ENCODE measurements around the gene HOXD12. TPM values are rescaled to one million over a fixed set of nuclear protein-coding genes. Genes with fewer than 3 reads are reported as not detected.

HOXD12 gene
- polyA plus RNA-seq, 1 donor from 2014 or later = not detected

- TF ChIP-seq CTCF (IDR thresholded peaks at IDR 0.05; ENCODE audit: poor library complexity, severe bottlenecking) (no peak), TAF1 (IDR thresholded peaks at IDR 0.05; ENCODE audit: low read depth) (no peak), REST (IDR thresholded peaks at IDR 0.05; ENCODE audit: borderline replicate concordance) (no peak), EZH2 (IDR thresholded peaks at IDR 0.05; ENCODE audit: borderline replicate concordance, insufficient read depth, low read length, poor library complexity, severe bottlenecking) (peak; percentile 47), MXI1 (conservative IDR thresholded peaks at IDR 0.05; ENCODE audit: poor library complexity, severe bottlenecking) (no peak), POLR2AphosphoS5 (IDR thresholded peaks at IDR 0.05) (no peak), RAD21 (conservative IDR thresholded peaks at IDR 0.05) (no peak)
- H3K36me3 ChIP-seq (ENCODE audit: insufficient read depth, low read length) = no peaks in the 10 kb centered on the region
- H3K9ac ChIP-seq (ENCODE audit: low read length) = no peak overlapping the region
- H3F3A ChIP-seq (ENCODE audit: insufficient read depth, low read length, poor library complexity, severe bottlenecking) = no peaks in the 10 kb centered on the region
- no peak overlapping the region for H3K27ac ChIP-seq (ENCODE audit: low read length)
- peaks cover 4% of the 10 kb centered on the region for H3K9me3 ChIP-seq (ENCODE audit: low read length)
- H4K20me1 ChIP-seq (ENCODE audit: insufficient read depth) = no peaks in the 10 kb centered on the region
- H3K27me3 ChIP-seq (ENCODE audit: insufficient read depth, low read depth, low read length) = peaks cover 100% of the 10 kb centered on the region
- no peaks in the 10 kb centered on the region for H3K9me2 ChIP-seq (ENCODE audit: insufficient read depth, low read length)
- no peak overlapping the region for H3K4me3 ChIP-seq (ENCODE audit: low read length)
- no peak overlapping the region for H2AFZ ChIP-seq (ENCODE audit: low read depth, low read length)
- no peaks in the 10 kb centered on the region for H3K79me2 ChIP-seq (replicated peaks; ENCODE audit: insufficient read depth, low read length)
- no peak overlapping the region for H3K4me2 ChIP-seq (ENCODE audit: low read length)
Measured at GRCh38 chr2:176067589-176068418, 31.8 kb upstream of the HOXD12 start.

GRCh38 chr2:176068419-176068832, 31.2 kb upstream of the HOXD12 start:
- no peak overlapping the region for H3K4me3 ChIP-seq (ENCODE audit: low read length)
- no peak overlapping the region for H3K9ac ChIP-seq (ENCODE audit: low read length)
- H3F3A ChIP-seq (ENCODE audit: insufficient read depth, low read length, poor library complexity, severe bottlenecking) = no peaks in the 10 kb centered on the region
- no peak overlapping the region for H3K4me2 ChIP-seq (ENCODE audit: low read length)
- H3K27me3 ChIP-seq (ENCODE audit: insufficient read depth, low read depth, low read length) = peaks cover 100% of the 10 kb centered on the region
- TF ChIP-seq CTCF (IDR thresholded peaks at IDR 0.05; ENCODE audit: poor library complexity, severe bottlenecking) (no peak), RAD21 (conservative IDR thresholded peaks at IDR 0.05) (no peak), MXI1 (conservative IDR thresholded peaks at IDR 0.05; ENCODE audit: poor library complexity, severe bottlenecking) (no peak), SMC3 (conservative IDR thresholded peaks at IDR 0.05; ENCODE audit: poor library complexity) (no peak), EZH2 (IDR thresholded peaks at IDR 0.05; ENCODE audit: borderline replicate concordance, insufficient read depth, low read length, poor library complexity, severe bottlenecking) (no peak), EP300 (conservative IDR thresholded peaks at IDR 0.05; ENCODE audit: poor library complexity, severe bottlenecking) (no peak), REST (IDR thresholded peaks at IDR 0.05; ENCODE audit: borderline replicate concordance) (no peak), TAF1 (IDR thresholded peaks at IDR 0.05; ENCODE audit: low read depth) (no peak)
- no peaks in the 10 kb centered on the region for H3K36me3 ChIP-seq (ENCODE audit: insufficient read depth, low read length)
- H4K20me1 ChIP-seq (ENCODE audit: insufficient read depth) = no peaks in the 10 kb centered on the region
- H3K9me3 ChIP-seq (ENCODE audit: low read length) = peaks cover 4% of the 10 kb centered on the region
- H3K27ac ChIP-seq (ENCODE audit: low read length) = no peak overlapping the region
- no peaks in the 10 kb centered on the region for H3K9me2 ChIP-seq (ENCODE audit: insufficient read depth, low read length)
- no peak overlapping the region for H2AFZ ChIP-seq (ENCODE audit: low read depth, low read length)
- H3K79me2 ChIP-seq (replicated peaks; ENCODE audit: insufficient read depth, low read length) = no peaks in the 10 kb centered on the region

All from neural cell (in vitro differentiated cells).